NOMO-1 (cell line): ENCODE data around the gene RNF152.
A peak's percentile ranks its signal among the peaks of the same experiment; 100 is the strongest.
"Not testable (repeated sequence)": the region's sequence is repeated elsewhere in the genome, so short reads cannot be mapped to it uniquely, and the experiment has no call there.

Experiments
- DNase-seq, 2 experiments: peaks; one replicate each; lab custom pipeline; 2025; ENCODE audit not compliant: unreplicated experiment in 2 of 2; lab: John Stamatoyannopoulos, UW

Gene RNF152

GRCh38 chr18:61822879-61823278, 69.9 kb downstream of the RNF152 start:
- DNase-seq: no peak

DNA sequence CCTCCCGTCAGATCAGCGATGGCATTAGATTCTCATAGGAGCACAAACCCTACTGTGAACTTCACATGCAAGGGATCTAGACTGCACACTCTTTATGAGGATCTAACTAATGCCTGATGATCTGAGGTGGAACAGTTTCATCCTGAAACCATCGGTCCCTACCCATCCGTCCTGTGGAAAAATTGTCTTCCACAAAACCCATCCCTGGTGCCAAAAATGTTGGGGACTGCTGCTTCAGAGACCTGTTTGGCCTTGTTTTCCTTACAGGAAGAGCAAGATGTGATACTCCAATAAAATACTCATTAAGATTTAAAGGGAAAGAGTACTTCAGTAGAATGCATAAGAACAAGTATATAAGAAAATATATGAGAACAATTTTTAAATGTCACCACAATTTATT, 71.1 kb downstream of the RNF152 start:
- no peak for DNase-seq

GRCh38 chr18:61820882-61821281, 71.9 kb downstream of the RNF152 start:
- no peak for DNase-seq

DNA sequence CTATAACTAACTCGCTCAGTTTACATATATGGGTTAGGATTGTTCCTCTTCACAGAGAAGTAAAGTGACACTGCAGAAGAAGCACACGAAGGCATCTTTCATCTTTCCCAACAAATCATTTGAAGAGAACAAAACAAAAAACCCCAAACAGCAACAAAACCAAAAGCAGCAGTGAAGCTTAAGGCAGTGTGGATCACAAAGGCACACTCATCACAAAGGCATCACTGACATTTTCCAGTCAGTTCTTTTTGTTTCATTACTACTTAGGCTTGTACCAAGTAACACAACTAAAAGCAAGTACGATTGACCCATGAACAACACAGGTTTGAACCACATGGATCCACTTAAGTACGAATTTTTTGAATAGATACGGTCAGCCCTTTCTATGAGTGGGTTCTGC, 75.7 kb downstream of the RNF152 start:
- no peak for DNase-seq

GRCh38 chr18:61815885-61816470, 76.8 kb downstream of the RNF152 start:
- DNase-seq: no peak

DNA sequence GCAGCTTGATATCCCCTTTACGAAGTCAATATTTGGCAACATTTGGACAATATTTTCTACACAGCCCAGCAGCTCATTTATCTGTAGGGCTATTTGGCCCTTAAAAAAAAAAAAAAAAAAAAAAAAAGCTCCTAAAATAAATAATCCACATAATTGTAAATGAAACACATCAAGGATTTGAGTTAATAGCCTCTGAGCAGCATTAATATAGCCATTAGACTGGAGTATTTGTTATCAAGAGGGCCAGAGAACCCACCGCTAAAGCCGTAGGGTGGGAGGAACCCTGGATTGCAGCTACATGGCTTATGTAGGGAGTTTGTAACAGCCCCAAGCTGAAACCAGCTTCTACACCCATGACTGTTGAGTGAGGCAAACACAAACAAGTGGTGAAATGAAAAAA, 84.5 kb downstream of the RNF152 start:
- DNase-seq: no peak

GRCh38 chr18:61803393-61803792, 89.4 kb downstream of the RNF152 start:
- no peak for DNase-seq

- DNase-seq: no peak
Measured at GRCh38 chr18:61797696-61798590, 94.9 kb downstream of the RNF152 start.

DNA sequence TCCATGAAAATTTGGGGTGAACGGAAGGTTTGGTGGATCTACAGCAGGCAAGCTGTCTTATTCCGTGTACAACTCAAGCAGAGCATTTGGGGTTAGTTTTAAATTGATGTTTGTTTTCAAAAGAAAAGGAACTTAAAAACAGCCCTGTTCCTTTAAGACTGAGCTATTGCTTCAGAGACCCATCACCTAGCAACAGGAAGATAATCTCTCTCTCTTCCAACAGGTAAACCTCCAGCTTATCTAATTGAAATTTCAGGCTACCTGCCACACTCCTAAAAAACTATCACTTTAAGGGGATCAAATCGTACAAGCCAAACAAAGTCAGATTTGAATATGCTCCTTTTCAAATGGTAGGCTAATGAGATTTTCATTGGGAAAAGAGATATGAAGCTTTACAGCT, 101.8 kb downstream of the RNF152 start:
- DNase-seq: no peak

- not testable (repeated sequence) for DNase-seq
Measured at GRCh38 chr18:61787011-61787670, 105.7 kb downstream of the RNF152 start.

DNA sequence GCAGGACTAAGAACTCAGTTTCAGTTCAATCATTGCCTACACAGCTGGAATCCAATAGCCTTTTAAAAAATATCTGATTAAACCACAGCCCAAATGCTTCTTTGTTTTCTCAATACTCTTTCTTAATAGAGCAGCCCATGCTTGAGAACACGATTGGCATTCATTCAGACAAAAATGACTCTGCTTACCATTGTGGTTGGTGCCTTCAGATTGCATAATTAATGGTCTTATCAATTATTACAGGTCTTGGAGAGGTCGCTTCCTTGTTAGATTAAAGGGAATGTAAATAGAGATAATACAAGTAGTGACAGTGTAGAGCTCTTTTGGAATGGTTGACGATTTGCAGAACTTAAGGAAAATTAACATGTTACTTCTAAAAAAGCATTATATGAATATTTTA, 107.2 kb downstream of the RNF152 start:
- no peak for DNase-seq

GRCh38 chr18:61784834-61785233, 108.0 kb downstream of the RNF152 start:
- no peak for DNase-seq

- DNase-seq: no peak
Measured at GRCh38 chr18:61782545-61782944, 110.3 kb downstream of the RNF152 start.

GRCh38 chr18:61776201-61776600, 116.6 kb downstream of the RNF152 start:
- not testable (repeated sequence) for DNase-seq

DNA sequence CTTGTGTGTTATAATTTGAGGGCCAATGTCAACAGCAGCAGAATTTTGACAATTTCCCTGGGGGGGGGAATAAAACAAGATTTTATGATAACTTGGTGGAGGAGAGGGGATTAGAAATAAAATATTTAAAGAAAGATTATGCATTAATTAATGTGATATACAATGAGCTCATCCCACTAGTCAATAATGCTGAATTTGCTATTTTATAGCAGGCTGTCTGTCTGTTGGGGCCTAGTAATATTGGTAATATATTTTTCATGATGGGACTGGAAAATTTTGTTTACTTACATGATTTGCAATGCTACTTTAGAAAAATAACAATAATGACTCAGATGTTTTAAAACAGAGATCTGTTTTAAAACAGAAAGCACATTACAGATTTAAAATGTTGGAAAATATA, 118.0 kb downstream of the RNF152 start:
- no peak for DNase-seq

DNA sequence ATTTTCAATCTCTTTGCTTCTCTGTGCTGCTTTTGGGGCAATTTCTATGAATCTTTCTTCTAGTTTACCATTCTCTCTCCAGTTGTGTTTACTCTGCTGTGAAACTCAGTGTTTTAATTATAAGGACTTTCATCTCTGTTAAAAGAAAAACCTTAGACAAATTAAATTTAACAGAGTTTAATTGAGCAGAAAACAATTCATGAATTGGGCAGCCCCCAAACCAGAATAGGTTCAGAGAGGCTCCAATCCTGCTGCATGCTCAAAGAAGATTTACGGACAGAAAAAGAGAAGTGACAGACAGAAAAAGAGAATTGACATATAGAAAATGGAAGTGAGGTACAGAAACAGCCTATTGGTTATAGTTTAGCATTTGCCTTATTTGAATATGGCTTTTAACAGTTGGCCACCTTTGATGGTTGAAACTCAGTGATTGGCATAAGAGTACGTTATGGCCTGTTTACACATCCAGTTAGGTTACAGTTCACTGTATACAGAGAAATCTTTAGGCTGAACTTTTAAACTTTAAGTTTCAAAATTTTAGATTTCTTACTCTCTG, 120.4 kb downstream of the RNF152 start:
- no peak for DNase-seq

GRCh38 chr18:61771861-61772260, 120.9 kb downstream of the RNF152 start:
- no peak for DNase-seq

DNA sequence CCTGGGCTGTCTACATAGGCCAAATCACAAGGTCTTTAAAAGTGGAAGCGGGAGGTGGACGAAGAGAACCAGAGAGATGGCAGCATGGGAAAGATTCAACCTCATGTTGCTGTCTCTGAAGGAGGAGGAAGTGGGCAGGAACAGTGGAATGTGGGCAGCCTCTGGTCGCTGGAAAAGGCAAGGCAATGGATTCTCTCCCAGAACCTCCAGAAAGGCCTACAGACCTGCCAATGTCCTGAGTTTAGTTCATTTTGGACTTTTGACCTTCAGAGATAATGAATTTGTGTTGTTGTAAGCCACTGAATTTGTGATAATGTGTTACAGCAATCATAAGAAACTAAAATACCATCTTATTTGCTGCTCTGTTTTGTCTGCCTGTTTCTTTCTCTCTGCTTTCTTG, 122.5 kb downstream of the RNF152 start:
- no peak for DNase-seq

- DNase-seq: no peak
Measured at GRCh38 chr18:61766266-61766884, 126.4 kb downstream of the RNF152 start.

DNA sequence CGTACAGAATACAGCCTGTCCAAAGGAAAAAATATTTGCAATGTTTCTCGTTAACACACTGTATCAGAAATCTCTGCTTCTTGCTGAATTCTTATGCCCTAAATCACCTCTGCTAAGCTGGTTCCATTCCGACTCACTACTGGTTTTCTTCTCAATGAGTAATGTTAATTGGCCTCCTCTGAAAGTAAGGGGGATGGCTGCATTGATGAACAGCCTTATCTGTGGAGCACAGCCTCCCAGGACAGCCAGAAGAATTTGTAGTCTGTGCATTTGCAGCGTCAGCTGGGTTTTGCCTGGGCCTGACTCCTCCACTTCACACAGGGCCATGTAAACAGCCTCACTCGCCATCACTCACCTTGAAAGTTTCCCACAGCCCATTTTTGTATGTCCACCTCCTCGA, 127.7 kb downstream of the RNF152 start:
- no peak for DNase-seq

DNA sequence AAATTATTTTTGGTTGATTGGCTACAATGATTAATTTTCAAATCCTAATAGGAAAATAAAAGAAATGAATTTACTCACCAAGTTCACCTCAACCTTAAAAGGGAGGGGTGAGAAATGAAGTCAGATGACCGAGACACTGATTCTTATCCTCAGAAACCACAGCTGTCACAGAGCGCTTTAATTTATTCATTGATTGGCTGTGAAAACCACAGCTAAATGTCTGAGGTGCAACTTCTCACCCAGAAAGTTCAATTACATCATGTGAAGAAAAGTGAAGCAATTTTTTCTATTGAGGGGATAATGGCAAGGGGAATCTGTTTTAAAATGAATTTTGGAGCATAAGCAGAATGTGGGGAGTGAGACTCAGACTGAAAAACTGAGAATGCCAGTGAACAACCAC, 128.4 kb downstream of the RNF152 start:
- DNase-seq: peak; percentile 40 to 66
